Loucy (cell line): ENCODE data around the gene VPS37B.

ENCODE experiments used
- H2AFZ ChIP-seq: fragments of 200-600 bp; sonication (generic); 2 replicates; pipeline ENCODE4 v1.6.0; 2016; ENCODE audit warnings: antibody characterized with exemption, mild to moderate bottlenecking, low read length, moderate library complexity
- H3F3A ChIP-seq: fragments of 200-600 bp; 2 replicates; pipeline ENCODE4 v1.6.0; 2016; ENCODE audit warnings: antibody characterized with exemption, low read depth, mild to moderate bottlenecking
- H3K27me3 ChIP-seq: fragments of 200-600 bp; sonication (generic); 2 replicates; pipeline ENCODE4 v1.6.1; 2014; ENCODE audit warnings: low read length, mild to moderate bottlenecking; ENCODE audit not compliant: insufficient read depth, poor library complexity, severe bottlenecking
- H3K36me3 ChIP-seq: fragments of 200-600 bp; sonication (generic); 2 replicates; pipeline ENCODE4 v1.6.1; 2016; ENCODE audit warnings: low read length; ENCODE audit not compliant: insufficient read depth
- H3K4me1 ChIP-seq: fragments of 200-600 bp; sonication (generic); 2 replicates; pipeline ENCODE4 v1.5.1; 2014; ENCODE audit warnings: low read length, mild to moderate bottlenecking; ENCODE audit not compliant: insufficient read depth, poor library complexity, severe bottlenecking
- H3K4me2 ChIP-seq: fragments of 200-600 bp; sonication (generic); 2 replicates; pipeline ENCODE4 v1.6.0; 2014; ENCODE audit warnings: antibody characterized with exemption, low read length, low read depth, mild to moderate bottlenecking; ENCODE audit not compliant: poor library complexity, severe bottlenecking
- H3K4me3 ChIP-seq: fragments of 200-600 bp; sonication (generic); 2 replicates; pipeline ENCODE4 v1.5.1; 2014; ENCODE audit warnings: low read length, mild to moderate bottlenecking, mixed read lengths; ENCODE audit not compliant: poor library complexity, severe bottlenecking
- H3K79me2 ChIP-seq: fragments of 200-600 bp; sonication (generic); 2 replicates; pipeline ENCODE4 v1.6.1; 2014; ENCODE audit warnings: low read length; ENCODE audit not compliant: insufficient read depth
- H3K9ac ChIP-seq: fragments of 200-600 bp; sonication (generic); 2 replicates; pipeline ENCODE4 v1.6.0; 2014; ENCODE audit warnings: mild to moderate bottlenecking, low read depth, low read length, moderate library complexity; ENCODE audit not compliant: poor library complexity, severe bottlenecking
- H3K9me2 ChIP-seq: fragments of 200-600 bp; sonication (generic); replicated peaks from 2 replicates; pipeline ENCODE4 v1.6.1; 2016; ENCODE audit warnings: low read depth, low read length, mixed read lengths
- H3K9me3 ChIP-seq: fragments of 200-600 bp; sonication (generic); 2 replicates; pipeline ENCODE4 v1.6.1; 2014; ENCODE audit warnings: mild to moderate bottlenecking, antibody characterized with exemption, low read length, low read depth; ENCODE audit not compliant: insufficient read depth
- H4K20me1 ChIP-seq: fragments of 200-600 bp; sonication (generic); 2 replicates; pipeline ENCODE4 v1.6.0; 2014; ENCODE audit warnings: antibody characterized with exemption, low read length, mild to moderate bottlenecking; ENCODE audit not compliant: insufficient read depth, poor library complexity, severe bottlenecking
- EZH2phosphoT487 ChIP-seq: fragments of 200-600 bp; IDR thresholded peaks from 2 replicates; pipeline ENCODE4 v1.6.1; 2018; ENCODE audit warnings: antibody characterized with exemption, mild to moderate bottlenecking, moderate library complexity, borderline replicate concordance
- TF ChIP-seq, protein P1 (sequence below): fragments of 200-600 bp; sonication (generic); conservative IDR thresholded peaks from 2 replicates; pipeline ENCODE4 v1.5.1; 2014; ENCODE audit warnings: mild to moderate bottlenecking, antibody characterized with exemption, low read length

Gene VPS37B, protein sequence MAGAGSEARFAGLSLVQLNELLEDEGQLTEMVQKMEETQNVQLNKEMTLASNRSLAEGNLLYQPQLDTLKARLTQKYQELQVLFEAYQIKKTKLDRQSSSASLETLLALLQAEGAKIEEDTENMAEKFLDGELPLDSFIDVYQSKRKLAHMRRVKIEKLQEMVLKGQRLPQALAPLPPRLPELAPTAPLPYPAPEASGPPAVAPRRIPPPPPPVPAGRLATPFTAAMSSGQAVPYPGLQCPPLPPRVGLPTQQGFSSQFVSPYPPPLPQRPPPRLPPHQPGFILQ

GRCh38 chr12:122895704-122896636, at the start of gene VPS37B:
Gene VPS37B, minus strand, starts transcription at chr12:122896124. Its CDS starts 62 bp downstream, at chr12:122896062.
- Histone ChIP-seq H3K4me2 (peak within 1 kb of the TSS; percentile 94), H2AFZ (peak within 1 kb of the TSS; percentile 80), H3F3A (peaks cover 13% of the 10 kb centered on the region)

DNA sequence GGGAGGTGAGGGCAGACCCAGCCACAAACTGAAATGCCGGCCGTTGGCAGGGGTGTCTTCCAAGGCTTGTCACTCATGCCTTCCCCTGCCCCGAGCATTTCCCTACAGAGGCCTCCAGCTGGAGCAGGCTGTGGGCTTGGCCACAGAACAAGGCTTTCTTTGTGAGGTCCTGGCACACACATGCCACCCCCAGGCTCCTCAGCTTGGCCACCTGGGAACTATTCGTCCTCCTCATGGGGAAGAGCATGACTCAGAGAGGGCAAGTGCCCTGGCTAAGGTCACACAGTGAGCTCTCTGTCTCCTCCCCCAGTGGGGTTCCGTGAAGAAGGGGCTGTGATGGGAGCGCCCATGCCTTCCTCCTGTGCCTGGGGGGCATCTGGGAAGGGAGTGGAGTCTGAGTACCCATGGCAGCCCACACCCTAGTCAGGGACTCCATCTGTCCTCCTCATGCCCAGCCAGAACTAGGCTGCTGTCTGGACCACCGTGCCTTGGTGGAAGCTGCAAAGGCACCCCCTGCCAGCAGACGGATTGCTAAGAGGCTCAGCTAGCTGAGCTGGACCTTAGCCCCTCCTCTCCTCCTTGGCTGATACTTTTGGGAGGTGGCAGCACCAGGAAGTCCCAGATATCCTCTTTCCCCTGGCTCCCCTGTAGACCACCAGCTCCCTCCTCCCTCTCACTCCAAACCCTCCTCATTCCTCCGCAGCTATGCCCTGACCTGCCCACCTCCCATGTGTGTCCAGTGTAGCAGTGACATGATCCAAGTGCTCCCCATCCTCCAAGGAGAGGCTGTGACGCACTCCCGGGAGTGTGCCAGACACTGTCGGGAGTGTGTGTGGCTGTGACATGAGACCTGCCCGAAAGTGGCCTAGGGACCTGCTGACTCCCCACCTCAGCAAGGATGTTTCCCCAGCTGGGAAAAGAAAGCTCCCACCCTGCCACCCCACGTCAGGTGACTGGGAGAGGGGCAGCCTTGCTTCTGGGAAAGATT, 49.0 kb upstream of the VPS37B start:
- Histone ChIP-seq H3K9me3 (no peaks in the 10 kb centered on the region), H3K4me3 (no peak overlapping the region), H2AFZ (no peak overlapping the region), H3K79me2 (no peaks in the 10 kb centered on the region), H3F3A (no peaks in the 10 kb centered on the region), H4K20me1 (no peaks in the 10 kb centered on the region), H3K36me3 (no peaks in the 10 kb centered on the region), H3K27me3 (no peaks in the 10 kb centered on the region), H3K9ac (no peak overlapping the region), H3K9me2 (no peaks in the 10 kb centered on the region), H3K4me2 (no peak overlapping the region), H3K4me1 (peaks cover 15% of the 10 kb centered on the region)
- TF ChIP-seq, protein P1, sequence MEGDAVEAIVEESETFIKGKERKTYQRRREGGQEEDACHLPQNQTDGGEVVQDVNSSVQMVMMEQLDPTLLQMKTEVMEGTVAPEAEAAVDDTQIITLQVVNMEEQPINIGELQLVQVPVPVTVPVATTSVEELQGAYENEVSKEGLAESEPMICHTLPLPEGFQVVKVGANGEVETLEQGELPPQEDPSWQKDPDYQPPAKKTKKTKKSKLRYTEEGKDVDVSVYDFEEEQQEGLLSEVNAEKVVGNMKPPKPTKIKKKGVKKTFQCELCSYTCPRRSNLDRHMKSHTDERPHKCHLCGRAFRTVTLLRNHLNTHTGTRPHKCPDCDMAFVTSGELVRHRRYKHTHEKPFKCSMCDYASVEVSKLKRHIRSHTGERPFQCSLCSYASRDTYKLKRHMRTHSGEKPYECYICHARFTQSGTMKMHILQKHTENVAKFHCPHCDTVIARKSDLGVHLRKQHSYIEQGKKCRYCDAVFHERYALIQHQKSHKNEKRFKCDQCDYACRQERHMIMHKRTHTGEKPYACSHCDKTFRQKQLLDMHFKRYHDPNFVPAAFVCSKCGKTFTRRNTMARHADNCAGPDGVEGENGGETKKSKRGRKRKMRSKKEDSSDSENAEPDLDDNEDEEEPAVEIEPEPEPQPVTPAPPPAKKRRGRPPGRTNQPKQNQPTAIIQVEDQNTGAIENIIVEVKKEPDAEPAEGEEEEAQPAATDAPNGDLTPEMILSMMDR = no peak
- no peak for TF ChIP-seq EZH2phosphoT487

More at GRCh38 chr12:122895704-122896636, at the start of gene VPS37B:
- H3K4me1 ChIP-seq = peaks cover 40% of the 10 kb centered on the region
- H3K9me2 ChIP-seq = no peaks in the 10 kb centered on the region
- no peaks in the 10 kb centered on the region for H3K9me3 ChIP-seq
- H4K20me1 ChIP-seq = peaks cover 24% of the 10 kb centered on the region
- H3K27me3 ChIP-seq = no peaks in the 10 kb centered on the region
- peak within 1 kb of the TSS; percentile 98 for H3K9ac ChIP-seq
- TF ChIP-seq, protein P1 = no peak
- no peak for TF ChIP-seq EZH2phosphoT487
- H3K79me2 ChIP-seq = peaks cover 55% of the 10 kb centered on the region
- H3K36me3 ChIP-seq = no peaks in the 10 kb centered on the region
- peak within 1 kb of the TSS; percentile 97 for H3K4me3 ChIP-seq

GRCh38 chr12:122943196-122943595, 47.3 kb upstream of the VPS37B start:
- peaks cover 15% of the 10 kb centered on the region for H3K4me1 ChIP-seq
- no peak overlapping the region for H3K4me3 ChIP-seq
- H3F3A ChIP-seq = no peaks in the 10 kb centered on the region
- TF ChIP-seq, protein P1 = no peak
- TF ChIP-seq EZH2phosphoT487 = no peak
- no peaks in the 10 kb centered on the region for H3K9me2 ChIP-seq
- H2AFZ ChIP-seq = no peak overlapping the region
- H3K9ac ChIP-seq = no peak overlapping the region
- H3K9me3 ChIP-seq = no peaks in the 10 kb centered on the region
- H3K27me3 ChIP-seq = no peaks in the 10 kb centered on the region
- no peaks in the 10 kb centered on the region for H3K79me2 ChIP-seq
- no peak overlapping the region for H3K4me2 ChIP-seq
- no peaks in the 10 kb centered on the region for H4K20me1 ChIP-seq
- no peaks in the 10 kb centered on the region for H3K36me3 ChIP-seq
